GM12878 (cell line): ENCODE results near the gene SPATS1. TPM values are rescaled to one million over a fixed set of nuclear protein-coding genes. Genes with fewer than 3 reads are reported as not detected.

Source experiments
- ATAC-seq: fragments of 200-7000 bp; cut with Tn5 transposase; 3 replicates; pipeline ENCODE4 v1.9.1; 2020; ENCODE audit warnings: mild to moderate bottlenecking, moderate library complexity
- BruUV-seq: library from RNA; stranded (reverse); fragments of 400-500 nt; replicated peaks from 2 replicates; lab custom pipeline; 2021; lab: Mats Ljungman, UMichigan
- CTCF ChIA-PET: fragments of 300-600 bp; sonication (Branson Sonifier 250); formaldehyde crosslinking; extraction: SDS; loops from one replicate; lab custom pipeline; 2021; ENCODE audit warnings: inconsistent platforms; lab: Yijun Ruan, JAX
- POLR2A ChIA-PET: fragments of 350-600 bp; formaldehyde crosslinking; extraction: SDS; loops from one replicate; lab custom pipeline; 2021; ENCODE audit warnings: inconsistent platforms; lab: Charles Lee
- RAD21 ChIA-PET: fragments of 300-600 bp; sonication (Branson Sonifier 250); formaldehyde crosslinking; loops from one replicate; lab custom pipeline; 2023; ENCODE audit warnings: antibody characterized with exemption; ENCODE audit not compliant: unreplicated experiment; lab: Charles Lee
- SMC1A ChIA-PET: fragments of 300-600 bp; sonication (Branson Sonifier 250); formaldehyde crosslinking; loops from one replicate; lab custom pipeline; 2023; ENCODE audit not compliant: unreplicated experiment, uncharacterized antibody; lab: Charles Lee
- DNase-seq: peaks from one replicate; pipeline ENCODE4 v3.0.0-alpha.2; 2011; ENCODE audit warnings: low read depth, low spot score
- FAIRE-seq: peaks from 3 replicates; lab custom pipeline; 2011; peaks lifted over from hg19 to GRCh38; lab: Jason Lieb, UNC
- H2AFZ ChIP-seq: 2 replicates; pipeline ENCODE4 v1.6.0; 2011; ENCODE audit warnings: low read depth, low read length, control low read depth; ENCODE audit not compliant: control insufficient read depth
- H3K27ac ChIP-seq: 2 replicates; pipeline ENCODE4 v1.5.1; 2011; ENCODE audit warnings: control low read depth; ENCODE audit not compliant: control insufficient read depth, insufficient read depth
- H3K27me3 ChIP-seq, 2 experiments: replicated peaks in 1 of 2; 2 replicates each; pipeline versions ENCODE4 v1.6.0 to v1.6.1; 2011; ENCODE audit warnings: low read length in 1 of 2; ENCODE audit not compliant: control insufficient read depth in 2 of 2, insufficient read depth in 2 of 2
- H3K36me3 ChIP-seq, 2 experiments: 2 replicates each; pipeline ENCODE4 v1.5.1; 2011; ENCODE audit warnings: low read length in 1 of 2; ENCODE audit not compliant: control insufficient read depth in 2 of 2, insufficient read depth in 2 of 2
- H3K4me1 ChIP-seq: 2 replicates; pipeline ENCODE4 v1.6.1; 2011; ENCODE audit warnings: mild to moderate bottlenecking, low read length, moderate library complexity, mixed read lengths; ENCODE audit not compliant: control insufficient read depth, insufficient read depth
- H3K4me2 ChIP-seq: 2 replicates; pipeline ENCODE4 v1.6.0; 2011; ENCODE audit warnings: control low read depth; ENCODE audit not compliant: control insufficient read depth, insufficient read depth
- H3K4me3 ChIP-seq: fragments of 200-600 bp; sonication (generic); 2 replicates; pipeline ENCODE4 v1.5.1; 2016
- H3K79me2 ChIP-seq: 2 replicates; pipeline ENCODE4 v1.6.0; 2011; ENCODE audit warnings: low read length; ENCODE audit not compliant: control insufficient read depth, insufficient read depth
- H3K9ac ChIP-seq: 2 replicates; pipeline ENCODE4 v1.8.0; 2011; ENCODE audit warnings: low read length, control low read depth, mixed read lengths; ENCODE audit not compliant: control insufficient read depth, insufficient read depth
- H3K9me3 ChIP-seq: replicated peaks from 3 replicates; pipeline ENCODE4 v1.5.1; 2011; ENCODE audit warnings: mild to moderate bottlenecking, low read length; ENCODE audit not compliant: control insufficient read depth, insufficient read depth
- H4K20me1 ChIP-seq: 2 replicates; pipeline ENCODE4 v1.6.0; 2011; ENCODE audit not compliant: control insufficient read depth, insufficient read depth
- CHD2 ChIP-seq: IDR thresholded peaks from 2 replicates; pipeline ENCODE4 v1.6.1; 2011; ENCODE audit warnings: low read depth, low read length, improper control_type of control experiment, borderline replicate concordance
- HDAC6 ChIP-seq: fragments of 200-600 bp; sonication (generic); IDR thresholded peaks from one replicate; pipeline ENCODE4 v1.8.0; 2017; ENCODE audit warnings: antibody characterized with exemption; ENCODE audit not compliant: unreplicated experiment
- JUND ChIP-seq: IDR thresholded peaks from 2 replicates; pipeline ENCODE4 v1.6.1; 2012; ENCODE audit warnings: low read depth, mild to moderate bottlenecking, low read length, improper control_type of control experiment, moderate library complexity
- RB1 ChIP-seq: fragments of 450-650 bp; formaldehyde crosslinking; IDR thresholded peaks from 2 replicates; pipeline ENCODE4 v1.6.1; 2017; ENCODE audit warnings: mild to moderate bottlenecking, borderline replicate concordance
- USF1 ChIP-seq: IDR thresholded peaks from 2 replicates; pipeline ENCODE4 v1.6.1; 2011; ENCODE audit warnings: borderline replicate concordance, low read depth, mild to moderate bottlenecking, moderate library complexity, mixed read lengths, low read length; ENCODE audit not compliant: insufficient read depth; ENCODE audit errors: extremely low read length
- ZBED1 ChIP-seq: IDR thresholded peaks from 2 replicates; pipeline ENCODE4 v1.6.1; 2016; ENCODE audit warnings: borderline replicate concordance
- ZZZ3 ChIP-seq: IDR thresholded peaks from 2 replicates; pipeline ENCODE4 v1.6.1; 2011; ENCODE audit warnings: low read depth; ENCODE audit not compliant: control insufficient read depth, insufficient read length
- WGBS: methylation state at CpG from one replicate; pipeline ENCODE4 v1.1.6; 2016; ENCODE audit warnings: low lambda C conversion rate; ENCODE audit not compliant: insufficient replicate concordance, insufficient coverage; ENCODE audit errors: missing lambda C conversion rate; 5-methylcytosine and 5-hydroxymethylcytosine counted together
- in situ Hi-C: fragments of 300-500 bp; cut with MboI; formaldehyde crosslinking; loops from 9 replicates; pipeline ENCODE4 v1.14.3; 2018; ENCODE audit warnings: mixed read lengths
- intact Hi-C: fragments of 100-400 bp; cut with micrococcal nuclease; formaldehyde crosslinking; loops from one replicate; pipeline ENCODE4 v1.14.2; 2022; ENCODE audit not compliant: unreplicated experiment
- polyA plus RNA-seq, 11 experiments: library from polyadenylated mRNA; depleted of rRNA in 4 of 11; unstranded in 6 of 11; stranded (reverse) in 5 of 11; fragments of >200 nt; fragmentation: Nextera tagmentation in 4 of 11; fragmentation: Illumina TruSeq in 1 of 11; extraction: Ambion mirVana in 4 of 11; extraction: Trizol in 1 of 11; gene quantifications; 1 replicate in 1 of 11; 2 replicates in 10 of 11; pipeline versions ENCODE4 v1.2.1 to v1.2.3, GENCODE V29; 2011 to 2016; ENCODE audit warnings: inconsistent platforms in 2 of 11, missing spikeins in 2 of 11, low read depth in 1 of 11
- total RNA-seq, 4 experiments: library from RNA; depleted of rRNA in 3 of 4; stranded (reverse); fragments of >200 nt in 3 of 4; fragmentation: Illumina TruSeq in 1 of 4; extraction: Trizol in 1 of 4; gene quantifications; 2 replicates each; pipeline versions ENCODE4 v1.2.1 to v1.2.3, GENCODE V29; 2013 to 2021

SPATS1 gene
- total and polyA plus RNA-seq, 10 of the 15 experiments (the other 5 are each of a cell fraction or from before 2014, with no cell fraction given) = 0.12 TPM; not detected in 9

GRCh38 chr6:44311304-44311703, 31.1 kb upstream of the SPATS1 start:
- 62% methylated on average over 2 of the region's 2 CpGs for WGBS
- Histone ChIP-seq H3K79me2 (peaks cover 11% of the 10 kb centered on the region), H3K27ac (no peak overlapping the region), H3K4me3 (no peak overlapping the region), H3K9ac (no peak overlapping the region), H2AFZ (no peak overlapping the region), H3K4me1 (peaks cover 5% of the 10 kb centered on the region), H3K27me3 (no peaks in the 10 kb centered on the region; a peak in 1 of 4 replicates), H3K4me2 (no peak overlapping the region), H3K9me3 (no peaks in the 10 kb centered on the region), H4K20me1 (no peaks in the 10 kb centered on the region), H3K36me3 (peaks cover 6 to 14% of the 10 kb centered on the region in 2 experiments)
- RAD21 ChIA-PET = no interaction called here
- no peak for DNase-seq
- ATAC-seq = no peak
- POLR2A ChIA-PET = no interaction called here
- no peak for TF ChIP-seq ZBED1
- no peak for FAIRE-seq
- SMC1A ChIA-PET = interaction anchor here (2.7 kb wide), 1 partner anchor 43 kb away, joined by 11 read pairs; no protein-coding TSS in a partner anchor
- CTCF ChIA-PET = interaction anchor here (2.3 to 2.8 kb wide), 2 partner anchors 16 to 44 kb away, joined by 8 to 34 read pairs; no protein-coding TSS in a partner anchor
- intact Hi-C loops = no loop called here
- BruUV-seq = no TSS peak
- in situ Hi-C loops = no loop called here

- no peaks in the 10 kb centered on the region; a peak in 1 of 4 replicates for H3K27me3 ChIP-seq
- WGBS = 77% methylated on average over 3 of the region's 3 CpGs
- no peak overlapping the region for H2AFZ ChIP-seq
- FAIRE-seq = peak; percentile 66
- ChIA-PET POLR2A (no interaction called here), SMC1A (interaction anchor here (2.7 kb wide), 1 partner anchor 44 kb away, joined by 11 read pairs; no protein-coding TSS in a partner anchor), CTCF (interaction anchor here (1.4 to 2.8 kb wide), 3 partner anchors 17 to 44 kb away, joined by 6 to 34 read pairs (median 8); no protein-coding TSS in a partner anchor), RAD21 (no interaction called here)
- H3K4me3 ChIP-seq = peak overlapping the region; percentile 97; the same call in 1 of the 2 replicates
- in situ Hi-C loops = no loop called here
- H3K9ac ChIP-seq = no peak overlapping the region; the same call in 1 of the 2 replicates
- no peak overlapping the region for H3K27ac ChIP-seq
- no peaks in the 10 kb centered on the region for H3K9me3 ChIP-seq
- H4K20me1 ChIP-seq = no peaks in the 10 kb centered on the region
- H3K79me2 ChIP-seq = peaks cover 11% of the 10 kb centered on the region
- peaks cover 5% of the 10 kb centered on the region for H3K4me1 ChIP-seq
- intact Hi-C loops = loop anchor here (2.0 kb wide), 1 partner anchor 47 kb away; the partner anchor contains the start of gene NFKBIE
- no peak for ATAC-seq
- BruUV-seq = no TSS peak
- H3K36me3 ChIP-seq = peaks cover 4 to 14% of the 10 kb centered on the region in 2 experiments
- DNase-seq = no peak
- TF ChIP-seq CHD2 (no peak), RB1 (no peak), USF1 (no peak), JUND (no peak), ZZZ3 (no peak), HDAC6 (no peak)
- peak overlapping the region; percentile 81 for H3K4me2 ChIP-seq
Observed at GRCh38 chr6:44311767-44312166, 30.7 kb upstream of the SPATS1 start.
